ENCODE measurements around the gene KANSL1.

DNA sequence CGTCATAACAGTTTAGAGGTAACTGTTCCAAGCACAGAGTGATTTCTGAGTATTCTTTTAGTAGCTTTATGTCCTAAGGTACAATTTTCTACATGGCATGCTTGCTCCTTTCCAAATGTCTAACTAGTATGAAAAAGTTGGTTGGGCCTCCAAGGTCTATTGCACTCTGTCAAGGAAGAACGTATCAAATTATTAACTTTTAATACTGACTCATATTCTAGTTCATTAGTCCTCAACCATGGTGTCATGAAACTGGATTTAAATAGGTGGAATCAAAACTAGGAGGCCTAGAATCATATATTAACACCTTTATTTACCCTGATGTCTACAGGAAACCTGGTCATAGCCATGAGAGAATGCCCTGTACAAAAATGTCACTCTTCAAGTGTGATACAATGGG lies 132.8 kb downstream of the KANSL1 start:
- TF ChIP-seq CTCF (conservative IDR thresholded peaks at IDR 0.05 in 1 of 2, IDR thresholded peaks at IDR 0.05 in 1 of 2; ENCODE audit: low read depth in 1 of 2, low read length in 2 of 2) (no peak), EZH2 (IDR thresholded peaks at IDR 0.05; ENCODE audit: low read length, missing control alignments) (no peak)

Data from fibroblast of lung (primary cell).